BE2C (cell line): ENCODE data around the gene GC.

Experiments used
- DNase-seq: peaks from one replicate; pipeline ENCODE4 v3.0.0-alpha.2; 2020
- H3K27me3 ChIP-seq: fragments of 250-450 bp; sonication (Bioruptor Pico); 2 replicates; pipeline ENCODE4 v1.5.1; 2020; ENCODE audit warnings: mild to moderate bottlenecking
- H3K36me3 ChIP-seq: fragments of 250-450 bp; sonication (Bioruptor Pico); 2 replicates; pipeline ENCODE4 v1.5.1; 2020; ENCODE audit warnings: mild to moderate bottlenecking
- H3K4me1 ChIP-seq: fragments of 250-450 bp; sonication (Bioruptor Pico); 2 replicates; pipeline ENCODE4 v1.5.1; 2020
- H3K4me3 ChIP-seq: 2 replicates; pipeline ENCODE4 v1.5.1; 2011; ENCODE audit warnings: low read depth, low read length
- H3K9me3 ChIP-seq: fragments of 250-450 bp; sonication (Bioruptor Pico); 2 replicates; pipeline ENCODE4 v1.5.1; 2020
- TF ChIP-seq, protein P1 (sequence below): IDR thresholded peaks from 2 replicates; pipeline ENCODE4 v1.5.1; 2012; ENCODE audit warnings: mild to moderate bottlenecking, low read depth, low read length

Gene GC

DNA sequence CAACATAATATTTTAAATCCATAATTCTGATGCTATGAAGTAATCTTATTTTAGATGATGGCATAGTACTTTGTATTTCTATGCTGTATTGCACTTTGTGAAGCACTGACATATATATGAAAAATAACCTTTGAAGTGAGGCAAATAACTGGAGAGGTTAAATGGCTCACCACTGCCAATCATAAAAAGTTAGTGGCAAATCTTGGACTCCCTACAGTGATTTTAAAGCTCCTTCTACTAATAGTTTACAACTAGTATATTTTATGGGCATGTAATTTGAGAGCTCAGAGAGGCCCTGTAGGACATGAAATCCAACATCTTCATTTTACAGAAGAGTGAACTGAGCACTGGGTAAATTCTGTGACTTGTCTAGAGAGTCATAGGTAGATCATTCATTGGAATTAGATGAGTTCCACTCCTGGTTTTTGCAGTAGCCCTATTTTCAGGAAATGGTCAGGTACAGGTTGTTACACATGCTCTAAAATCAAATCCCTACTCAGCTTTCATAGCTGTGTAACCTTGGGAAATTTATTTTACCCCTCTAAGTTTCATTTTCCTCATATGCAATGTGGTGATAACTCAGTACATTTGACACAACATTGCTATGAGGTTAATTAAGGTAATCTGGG is 804 bp upstream of the GC start:
- H3K4me3 ChIP-seq, result no peak overlapping the region
- no peak for DNase-seq
- no peaks in the 10 kb centered on the region for H3K36me3 ChIP-seq
- H3K27me3 ChIP-seq, result no peaks in the 10 kb centered on the region
- no peaks in the 10 kb centered on the region for H3K9me3 ChIP-seq
- TF ChIP-seq, protein P1, sequence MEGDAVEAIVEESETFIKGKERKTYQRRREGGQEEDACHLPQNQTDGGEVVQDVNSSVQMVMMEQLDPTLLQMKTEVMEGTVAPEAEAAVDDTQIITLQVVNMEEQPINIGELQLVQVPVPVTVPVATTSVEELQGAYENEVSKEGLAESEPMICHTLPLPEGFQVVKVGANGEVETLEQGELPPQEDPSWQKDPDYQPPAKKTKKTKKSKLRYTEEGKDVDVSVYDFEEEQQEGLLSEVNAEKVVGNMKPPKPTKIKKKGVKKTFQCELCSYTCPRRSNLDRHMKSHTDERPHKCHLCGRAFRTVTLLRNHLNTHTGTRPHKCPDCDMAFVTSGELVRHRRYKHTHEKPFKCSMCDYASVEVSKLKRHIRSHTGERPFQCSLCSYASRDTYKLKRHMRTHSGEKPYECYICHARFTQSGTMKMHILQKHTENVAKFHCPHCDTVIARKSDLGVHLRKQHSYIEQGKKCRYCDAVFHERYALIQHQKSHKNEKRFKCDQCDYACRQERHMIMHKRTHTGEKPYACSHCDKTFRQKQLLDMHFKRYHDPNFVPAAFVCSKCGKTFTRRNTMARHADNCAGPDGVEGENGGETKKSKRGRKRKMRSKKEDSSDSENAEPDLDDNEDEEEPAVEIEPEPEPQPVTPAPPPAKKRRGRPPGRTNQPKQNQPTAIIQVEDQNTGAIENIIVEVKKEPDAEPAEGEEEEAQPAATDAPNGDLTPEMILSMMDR, result no peak
- H3K4me1 ChIP-seq, result no peaks in the 10 kb centered on the region

DNA sequence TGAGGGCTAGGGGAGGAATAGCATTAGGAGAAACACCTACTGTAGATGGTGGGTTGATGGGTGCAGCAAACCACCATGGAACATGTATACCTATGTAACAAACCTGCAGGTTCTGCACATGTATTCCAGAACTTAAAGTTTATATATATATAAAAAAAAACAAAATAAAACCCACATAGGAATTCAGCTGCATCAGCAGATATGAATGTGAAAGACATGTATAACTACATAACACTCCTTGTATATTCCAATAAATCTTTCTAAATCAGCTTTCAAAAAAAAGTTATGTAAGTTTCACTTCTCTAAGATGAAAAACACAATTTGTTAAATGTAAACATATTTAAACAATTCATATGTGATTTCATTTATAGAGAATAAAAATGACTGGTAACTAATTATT is 6.0 kb downstream of the GC start:
- H3K27me3 ChIP-seq, result no peaks in the 10 kb centered on the region
- TF ChIP-seq, protein P1, result no peak
- no peaks in the 10 kb centered on the region for H3K4me1 ChIP-seq
- no peak for DNase-seq
- H3K36me3 ChIP-seq, result no peaks in the 10 kb centered on the region
- H3K4me3 ChIP-seq, result no peak overlapping the region
- no peaks in the 10 kb centered on the region for H3K9me3 ChIP-seq

DNA sequence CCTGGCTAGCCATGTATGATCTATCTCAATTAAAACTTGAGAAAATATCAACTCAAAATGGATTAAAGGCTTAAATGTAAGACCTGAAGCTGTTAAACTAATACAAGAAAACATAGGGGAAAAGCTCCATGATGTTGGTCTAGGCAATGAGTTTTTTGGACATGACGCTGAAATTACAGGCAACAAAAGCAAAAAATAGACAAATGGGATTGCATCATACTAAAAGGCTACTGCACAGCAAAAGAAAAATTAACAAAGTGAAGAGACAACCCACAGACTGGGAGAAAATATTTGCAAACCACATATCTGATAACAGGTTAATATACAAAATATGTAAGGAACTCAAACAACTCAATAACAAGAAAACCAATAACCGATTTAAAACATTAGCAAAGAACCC is 8.4 kb downstream of the GC start:
- TF ChIP-seq, protein P1, result no peak
- Histone ChIP-seq H3K27me3 (no peaks in the 10 kb centered on the region), H3K9me3 (no peaks in the 10 kb centered on the region), H3K36me3 (no peaks in the 10 kb centered on the region), H3K4me1 (no peaks in the 10 kb centered on the region), H3K4me3 (no peak overlapping the region)
- DNase-seq, result no peak

DNA sequence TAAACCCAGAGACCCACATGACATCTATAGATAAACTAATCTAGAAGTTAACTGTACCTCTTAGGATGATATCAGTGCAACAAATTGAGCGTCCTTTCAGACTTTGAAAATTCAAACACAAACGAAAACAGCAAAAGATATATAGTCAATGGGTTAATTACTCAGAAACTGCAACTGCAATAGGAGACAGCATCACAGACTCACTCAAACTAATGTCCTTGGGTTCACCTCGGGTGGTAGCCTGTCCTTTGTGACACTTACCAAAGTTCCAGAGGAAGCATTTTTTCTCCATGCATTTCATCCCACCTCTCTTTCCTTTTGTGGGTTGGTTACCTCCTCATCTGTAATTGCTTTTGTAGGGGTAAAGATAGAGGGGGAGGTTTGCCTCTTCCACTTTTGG is 9.7 kb downstream of the GC start:
- TF ChIP-seq, protein P1, result no peak
- no peaks in the 10 kb centered on the region for H3K27me3 ChIP-seq
- H3K4me1 ChIP-seq, result no peaks in the 10 kb centered on the region
- DNase-seq, result no peak
- H3K36me3 ChIP-seq, result no peaks in the 10 kb centered on the region
- H3K4me3 ChIP-seq, result no peak overlapping the region
- no peaks in the 10 kb centered on the region for H3K9me3 ChIP-seq

DNA sequence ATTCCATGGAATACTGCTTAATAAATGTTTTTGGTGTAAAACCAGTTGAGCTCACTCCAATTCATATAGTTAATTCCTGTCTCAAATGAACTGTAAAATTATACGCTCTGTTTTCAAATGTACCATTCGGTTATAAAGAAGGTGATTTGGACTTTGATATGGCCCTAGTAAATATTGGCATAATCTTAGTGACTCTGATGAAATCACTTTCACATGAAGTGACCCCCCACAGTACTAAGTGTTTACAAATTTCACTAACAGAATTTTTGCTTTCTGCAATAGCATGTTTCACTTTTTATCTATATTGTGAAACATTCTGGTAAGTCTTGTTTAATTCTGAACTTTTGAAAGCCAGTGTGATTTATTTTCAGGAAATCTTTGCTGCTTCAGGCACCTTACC is 10.9 kb downstream of the GC start:
- Histone ChIP-seq H3K4me3 (no peak overlapping the region), H3K36me3 (no peaks in the 10 kb centered on the region), H3K9me3 (no peaks in the 10 kb centered on the region), H3K4me1 (no peaks in the 10 kb centered on the region), H3K27me3 (no peaks in the 10 kb centered on the region)
- TF ChIP-seq, protein P1, result no peak
- no peak for DNase-seq

DNA sequence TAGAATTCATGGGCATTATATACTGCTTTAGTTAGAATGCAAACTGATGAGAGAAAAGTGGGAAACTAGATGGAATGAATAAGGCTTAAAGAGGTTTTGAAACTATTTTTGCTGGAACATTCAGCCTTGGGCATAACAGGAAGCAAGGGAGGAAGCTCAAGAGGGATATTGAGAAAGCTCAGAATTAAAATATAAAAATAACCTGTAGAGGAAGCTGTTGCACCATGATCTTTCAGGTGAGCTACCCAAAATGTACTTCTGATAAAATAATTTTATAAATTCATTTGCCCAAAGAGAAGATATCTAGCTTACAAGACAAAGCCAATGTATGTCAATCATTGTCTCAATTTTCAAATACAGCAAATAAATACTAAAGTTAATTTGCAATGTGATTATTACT is 11.3 kb downstream of the GC start:
- no peaks in the 10 kb centered on the region for H3K9me3 ChIP-seq
- TF ChIP-seq, protein P1, result no peak

More for the DNA sequence above, 11.3 kb downstream of the GC start:
- no peaks in the 10 kb centered on the region for H3K36me3 ChIP-seq
- H3K4me3 ChIP-seq, result no peak overlapping the region
- no peak for DNase-seq
- H3K4me1 ChIP-seq, result no peaks in the 10 kb centered on the region
- no peaks in the 10 kb centered on the region for H3K27me3 ChIP-seq
